GM18873 (cell line): ENCODE measurements around the gene HTRA2.

ENCODE experiments used
- ATAC-seq: cut with Tn5 transposase; IDR thresholded peaks from one replicate; pipeline ENCODE4 v1.9.1; 2021; ENCODE audit warnings: mild to moderate bottlenecking, moderate library complexity, moderate number of reproducible peaks; ENCODE audit not compliant: unreplicated experiment, low FRiP score

The HTRA2 gene

GRCh38 chr2:74536166-74536950 lies 6.6 kb downstream of the HTRA2 start:
- no peak for ATAC-seq

- ATAC-seq = no peak
Observed at GRCh38 chr2:74537140-74537539, 7.4 kb downstream of the HTRA2 start.

DNA sequence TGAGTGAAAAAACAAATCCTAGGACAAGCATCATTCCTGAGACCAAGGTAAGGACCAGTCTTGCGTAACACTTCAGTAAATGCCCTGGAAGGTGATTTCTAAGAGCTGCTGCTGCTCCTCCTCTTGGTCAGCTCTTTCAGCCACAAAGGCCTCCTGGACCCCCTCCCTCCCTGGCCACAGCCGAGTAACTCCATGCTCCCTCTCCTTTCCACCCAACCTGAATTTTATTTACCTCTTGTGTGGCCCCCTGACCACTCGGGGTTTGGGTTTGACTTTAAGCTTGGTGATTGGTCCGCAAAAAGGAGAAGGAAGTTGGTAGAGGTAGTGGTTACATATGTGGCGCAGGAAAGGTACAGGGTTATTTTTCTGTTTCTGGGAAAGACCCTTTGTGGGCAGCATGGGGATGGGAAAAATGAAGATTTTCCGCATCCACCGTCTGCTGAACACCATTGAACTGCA lies 9.2 kb downstream of the HTRA2 start:
- no peak for ATAC-seq

- no peak for ATAC-seq
Observed at GRCh38 chr2:74540291-74540690, 10.6 kb downstream of the HTRA2 start.

GRCh38 chr2:74542978-74543377 lies 13.2 kb downstream of the HTRA2 start:
- no peak for ATAC-seq

- no peak for ATAC-seq
Observed at GRCh38 chr2:74544634-74545033, 14.9 kb downstream of the HTRA2 start.

GRCh38 chr2:74546004-74546403 lies 16.3 kb downstream of the HTRA2 start:
- ATAC-seq = no peak

DNA sequence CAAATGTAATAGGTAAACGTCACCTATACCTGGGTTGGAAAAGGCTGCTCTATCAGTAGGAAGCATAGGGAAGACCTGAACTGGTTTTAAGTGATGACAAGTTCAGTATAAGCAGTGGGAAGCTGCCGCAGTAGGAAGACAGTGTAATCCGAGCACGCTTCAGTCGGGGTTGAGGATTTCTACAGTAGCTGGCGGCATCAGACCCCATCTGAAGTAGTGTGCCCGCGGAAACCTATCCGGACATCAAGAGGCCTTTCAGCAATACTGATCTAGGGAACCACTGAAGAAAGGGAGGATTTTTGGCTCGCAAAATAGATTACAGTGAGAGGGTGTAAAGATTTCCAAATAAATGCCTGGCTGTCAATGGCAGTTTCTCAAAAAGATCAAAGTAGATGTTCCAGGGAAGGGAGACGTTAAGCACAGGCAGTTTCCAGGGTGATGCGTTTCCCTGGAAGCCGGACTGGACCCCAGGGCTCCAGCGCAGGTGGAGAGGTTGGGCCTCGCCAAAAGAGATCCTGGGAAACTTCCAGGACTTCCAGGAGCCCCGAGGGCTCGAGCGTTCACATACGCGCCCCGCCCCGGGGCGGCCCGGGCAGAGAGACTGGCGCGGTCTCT lies 18.7 kb downstream of the HTRA2 start:
- ATAC-seq = no peak

DNA sequence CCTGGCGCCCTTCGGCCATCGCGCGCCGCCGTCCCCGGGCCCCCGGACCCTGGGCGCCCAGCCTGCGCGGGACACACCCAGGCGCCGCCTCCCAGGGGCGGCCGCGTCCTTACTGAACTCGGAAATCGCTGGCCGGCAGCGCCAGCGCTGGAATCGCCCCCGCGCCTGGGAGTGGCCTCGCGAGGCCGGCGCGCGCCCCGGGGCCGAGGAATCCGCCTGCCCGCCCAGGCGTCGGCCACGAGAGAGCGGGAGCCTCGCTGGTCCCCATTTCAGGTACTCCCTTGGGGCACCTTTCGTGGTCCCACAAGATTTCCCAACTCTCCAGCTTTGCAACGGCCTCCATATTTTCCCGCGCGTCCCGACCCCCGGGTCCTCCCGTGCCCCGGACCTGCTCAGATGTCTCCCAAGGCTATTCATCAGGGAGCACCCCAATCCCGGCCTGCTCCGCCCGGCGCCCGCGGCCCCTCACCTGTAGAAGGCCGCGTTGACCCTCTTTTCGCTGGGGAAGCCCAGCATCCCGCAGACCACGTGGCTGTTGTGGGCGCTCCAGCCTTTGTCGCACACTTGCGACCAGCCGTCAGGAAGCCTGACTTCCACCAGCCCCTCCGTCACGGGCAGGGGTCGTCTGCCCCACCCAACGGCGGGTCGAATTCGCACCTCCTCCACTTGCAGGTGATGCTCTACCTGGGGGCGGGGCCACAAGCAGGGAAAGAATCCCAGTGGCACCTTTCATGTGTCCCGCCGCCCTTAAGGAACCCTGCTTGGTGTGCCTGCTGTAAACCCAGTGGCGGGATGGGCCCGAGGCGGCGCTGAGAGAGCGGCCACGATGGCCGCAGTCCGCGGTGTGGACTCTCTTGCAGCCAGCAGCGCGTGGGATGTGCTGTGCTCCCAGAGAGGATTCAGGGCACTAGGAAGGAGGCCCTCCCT lies 19.4 kb downstream of the HTRA2 start:
- no peak for ATAC-seq

DNA sequence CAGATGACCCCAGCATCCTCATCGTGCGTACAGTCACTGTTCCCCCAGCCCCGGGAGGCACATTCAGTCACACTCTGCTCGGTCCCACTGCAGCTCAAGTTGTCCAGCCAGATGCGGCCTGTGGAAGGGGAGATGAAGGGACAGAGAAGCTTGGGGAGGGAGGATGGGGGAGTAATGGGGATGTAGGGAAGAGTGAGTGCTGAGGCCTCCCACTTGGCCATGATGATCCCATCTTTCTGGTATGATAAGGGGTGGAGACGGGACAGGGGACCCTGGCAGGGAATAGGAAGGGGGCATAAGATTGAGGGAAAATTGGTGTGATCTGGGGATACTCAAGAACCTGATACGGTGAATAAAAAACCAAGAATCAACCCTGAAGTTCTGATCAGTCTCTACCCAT lies 20.5 kb downstream of the HTRA2 start:
- no peak for ATAC-seq

DNA sequence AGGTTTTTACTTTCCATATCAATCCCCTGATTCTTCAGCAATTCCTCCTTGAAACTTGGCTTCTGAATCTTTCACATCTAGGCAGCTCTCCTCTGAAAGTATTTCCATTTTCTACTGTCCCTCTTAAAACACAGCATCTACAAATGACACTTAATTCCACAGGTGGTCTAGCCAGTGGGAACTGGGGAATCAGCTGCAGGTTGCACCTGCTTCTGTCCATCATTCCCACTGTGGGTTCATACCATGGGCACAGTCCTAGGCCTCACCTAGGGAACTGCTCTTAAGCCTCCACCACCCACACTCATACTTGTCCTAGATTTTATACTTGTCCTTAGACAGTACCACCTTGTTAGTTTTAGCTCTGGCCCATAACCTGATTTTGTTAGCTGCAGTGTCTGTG lies 21.8 kb downstream of the HTRA2 start:
- no peak for ATAC-seq

DNA sequence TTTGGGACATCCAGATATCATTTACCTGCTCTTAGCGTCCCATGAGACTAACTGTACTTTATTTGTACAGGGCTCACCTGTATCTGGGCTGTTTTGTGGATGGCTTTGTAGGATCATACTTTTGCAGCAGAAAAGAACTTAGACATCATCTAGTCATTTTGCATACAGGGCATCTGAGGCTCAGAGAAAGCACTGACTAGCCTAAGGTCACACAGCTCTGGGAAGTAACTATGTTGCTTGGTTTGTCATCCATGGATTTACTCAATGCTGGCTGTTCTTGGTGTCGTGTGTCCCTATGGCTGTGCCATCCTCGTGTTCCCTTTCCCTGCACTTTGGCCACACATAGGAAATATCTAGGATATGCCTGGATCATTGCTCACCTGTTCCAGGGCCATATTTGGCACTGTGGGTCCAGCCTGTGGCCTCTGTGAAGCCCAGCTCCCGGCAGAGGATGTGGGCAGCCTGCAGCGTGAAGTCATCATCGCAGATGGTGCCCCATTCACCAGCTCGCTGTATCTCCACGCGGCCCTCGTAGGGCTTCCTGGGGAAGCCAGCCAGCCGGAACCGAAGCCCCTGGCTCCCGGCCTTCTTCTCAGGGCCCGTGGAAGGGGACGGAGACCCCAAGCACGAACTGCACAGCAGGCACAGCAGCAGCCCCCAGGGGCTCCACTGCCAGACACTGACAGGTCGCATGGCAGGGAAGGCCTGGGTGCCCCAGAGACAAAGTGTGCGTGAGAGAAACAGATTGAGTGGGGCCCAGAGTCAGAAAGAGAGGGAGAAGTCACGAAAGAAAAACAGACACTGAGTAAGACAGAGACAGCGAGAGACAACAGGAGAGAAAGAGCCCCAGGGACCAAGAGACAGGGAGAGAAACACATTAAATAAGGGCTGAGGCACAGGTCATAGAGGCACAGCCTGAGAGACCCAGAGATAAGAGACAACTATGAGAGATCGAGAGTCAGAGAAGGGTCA lies 22.5 kb downstream of the HTRA2 start:
- peak; percentile 27 for ATAC-seq

- ATAC-seq = no peak
Observed at GRCh38 chr2:74552914-74553811, 23.4 kb downstream of the HTRA2 start.

- ATAC-seq = peak; percentile 30
Observed at GRCh38 chr2:74553892-74554819, 24.4 kb downstream of the HTRA2 start, which contains the start of the genes DOK1 and LOXL3. DOK1 (plus strand) TSS chr2:74554720; CDS start chr2:74554755, 35 bp downstream. LOXL3 (minus strand) TSS chr2:74553942; CDS start chr2:74552634, 1,308 bp downstream.

DNA sequence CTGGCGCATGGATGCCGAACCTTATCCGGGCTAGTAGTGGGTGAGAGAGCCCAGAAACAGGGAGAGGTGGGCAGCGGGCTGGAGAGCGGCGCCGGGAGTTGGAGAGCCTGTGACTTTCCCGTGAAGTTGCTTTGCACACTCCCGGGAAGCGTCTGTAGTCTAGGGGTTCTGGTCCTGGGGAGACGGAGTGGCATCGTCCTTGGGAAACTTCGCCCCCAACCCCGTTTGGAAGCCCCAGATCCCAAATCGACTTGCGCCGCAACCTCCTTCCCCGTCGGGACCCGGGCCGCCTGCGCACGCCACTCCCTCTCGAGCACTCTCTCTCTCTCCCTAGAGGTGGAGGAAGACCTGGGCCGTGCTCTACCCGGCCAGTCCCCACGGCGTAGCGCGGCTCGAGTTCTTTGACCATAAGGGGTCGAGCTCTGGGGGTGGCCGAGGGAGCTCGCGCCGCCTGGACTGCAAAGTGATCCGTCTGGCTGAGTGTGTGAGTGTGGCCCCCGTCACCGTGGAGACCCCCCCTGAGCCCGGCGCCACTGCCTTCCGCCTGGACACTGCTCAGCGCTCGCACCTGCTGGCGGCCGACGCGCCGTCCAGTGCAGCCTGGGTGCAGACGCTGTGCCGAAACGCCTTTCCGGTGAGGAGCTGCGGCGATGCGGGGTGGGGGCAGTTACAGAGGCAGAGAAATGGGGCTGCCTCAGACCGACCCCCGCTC lies 25.2 kb downstream of the HTRA2 start:
- peak; percentile 39 for ATAC-seq

DNA sequence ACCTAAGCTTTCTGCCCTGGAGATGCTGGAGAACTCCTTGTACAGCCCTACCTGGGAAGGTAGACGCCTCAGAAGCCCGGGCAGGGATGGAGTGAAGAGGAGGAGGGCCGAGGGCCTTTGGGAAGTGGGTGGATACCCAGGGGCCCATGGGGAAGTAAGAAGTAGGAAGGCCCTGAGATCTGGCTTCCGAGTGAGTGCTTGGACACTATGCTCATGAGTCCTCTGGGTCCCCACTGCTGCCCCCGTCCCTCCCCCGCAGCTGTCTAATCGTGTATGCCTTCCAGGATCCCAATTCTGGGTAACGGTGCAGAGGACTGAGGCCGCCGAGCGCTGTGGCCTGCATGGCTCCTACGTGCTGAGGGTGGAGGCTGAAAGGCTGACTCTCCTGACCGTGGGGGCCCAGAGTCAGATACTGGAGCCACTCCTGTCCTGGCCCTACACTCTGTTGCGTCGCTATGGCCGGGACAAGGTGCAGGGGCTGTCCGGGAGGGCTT lies 25.9 kb downstream of the HTRA2 start:
- no peak for ATAC-seq

- ATAC-seq = no peak
Observed at GRCh38 chr2:74556159-74556558, 26.4 kb downstream of the HTRA2 start.
